K562 (cell line): Measurements from ENCODE around the gene HPS3. TPM values are rescaled to one million over a fixed set of nuclear protein-coding genes. Genes with fewer than 3 reads are reported as not detected.

Source experiments
- ATAC-seq: fragments of 200-7000 bp; cut with Tn5 transposase; 3 replicates; pipeline ENCODE4 v1.9.1; 2020; ENCODE audit warnings: moderate library complexity
- BruUV-seq: library from RNA; stranded (reverse); fragments of 400-500 nt; replicated peaks from 2 replicates; lab custom pipeline; 2021; lab: Mats Ljungman, UMichigan
- CTCF ChIA-PET: fragments of 300-600 bp; formaldehyde crosslinking; extraction: SDS; loops from one replicate; lab custom pipeline; 2021; ENCODE audit warnings: low intra/inter-chr PET ratio; lab: Yijun Ruan, JAX
- POLR2A ChIA-PET: fragments of 300-600, 350-650 bp; sonication (Branson Sonifier 250); formaldehyde crosslinking; extraction: SDS; loops from one replicate; lab custom pipeline; 2021; ENCODE audit warnings: antibody characterized with exemption, inconsistent platforms; lab: Yijun Ruan, JAX
- DNase-seq, 4 experiments: peaks; one replicate each; pipeline versions ENCODE4 v3.0.0 to v3.0.0-alpha.2; 2011 to 2018; ENCODE audit warnings: low spot score in 3 of 4, mixed read lengths in 3 of 4; ENCODE audit errors: extremely low read depth in 1 of 4
- FAIRE-seq: peaks from 2 replicates; lab custom pipeline; 2011; peaks lifted over from hg19 to GRCh38; lab: Jason Lieb, UNC
- H2AFZ ChIP-seq: 2 replicates; pipeline ENCODE4 v1.6.0; 2011; ENCODE audit warnings: low read depth, low read length, control low read depth, inconsistent platforms
- H3K27ac ChIP-seq: fragments of 200-600 bp; 3 replicates; pipeline ENCODE4 v1.8.0; 2011; ENCODE audit warnings: low read depth, mild to moderate bottlenecking, control low read depth, inconsistent platforms, low read length, moderate library complexity, mixed read lengths; ENCODE audit errors: extremely low read depth
- H3K27me3 ChIP-seq, 2 experiments: fragments of 300-600 bp in 1 of 2; 2 replicates in 1 of 2; 3 replicates in 1 of 2; pipeline versions ENCODE4 v1.6.0 to v1.8.0; 2011; ENCODE audit warnings: inconsistent platforms in 2 of 2, low read length in 2 of 2, mild to moderate bottlenecking in 1 of 2, mixed read lengths in 1 of 2, moderate library complexity in 1 of 2; ENCODE audit not compliant: control insufficient read depth in 2 of 2, insufficient read depth in 2 of 2
- H3K36me3 ChIP-seq: fragments of 300-600 bp; 3 replicates; pipeline ENCODE4 v1.8.0; 2011; ENCODE audit warnings: mild to moderate bottlenecking, low read length, inconsistent platforms; ENCODE audit not compliant: control insufficient read depth, insufficient read depth
- H3K4me1 ChIP-seq, 2 experiments: fragments of 200-600 bp in 1 of 2; replicated peaks in 1 of 2; 2 replicates in 1 of 2; 3 replicates in 1 of 2; pipeline versions ENCODE4 v1.5.1 to v1.8.0; 2011; ENCODE audit warnings: inconsistent platforms in 2 of 2, low read length in 2 of 2, mild to moderate bottlenecking in 1 of 2, mixed read lengths in 1 of 2, moderate library complexity in 1 of 2; ENCODE audit not compliant: control insufficient read depth in 2 of 2, insufficient read depth in 2 of 2
- H3K4me2 ChIP-seq: 2 replicates; pipeline ENCODE4 v1.6.1; 2011; ENCODE audit warnings: low read length, control low read depth, inconsistent platforms, mixed read lengths; ENCODE audit not compliant: insufficient read depth
- H3K4me3 ChIP-seq: fragments of 200-600 bp; sonication (generic), shearing (Covaris generic); 2 replicates; pipeline ENCODE4 v1.5.1; 2016; ENCODE audit warnings: control low read depth, inconsistent platforms
- H3K79me2 ChIP-seq: fragments of 200-600 bp; 3 replicates; pipeline ENCODE4 v1.8.0; 2011; ENCODE audit warnings: low read length, inconsistent platforms; ENCODE audit not compliant: control insufficient read depth, insufficient read depth
- H3K9ac ChIP-seq, 2 experiments: 2 replicates each; pipeline versions ENCODE4 v1.6.0 to v1.6.1; 2011; ENCODE audit warnings: low read depth in 2 of 2, low read length in 2 of 2, control low read depth in 1 of 2, inconsistent platforms in 1 of 2, mild to moderate bottlenecking in 1 of 2, mixed read lengths in 1 of 2; ENCODE audit not compliant: insufficient read depth in 1 of 2
- H3K9me1 ChIP-seq: one replicate; pipeline ENCODE4 v1.6.0; 2011; ENCODE audit warnings: inconsistent platforms, mild to moderate bottlenecking, low read length, moderate library complexity; ENCODE audit not compliant: control insufficient read depth, insufficient read depth
- H3K9me3 ChIP-seq: replicated peaks from 2 replicates; pipeline ENCODE4 v1.5.1; 2011; ENCODE audit warnings: low read depth, low read length, inconsistent platforms; ENCODE audit not compliant: control insufficient read depth, insufficient read depth
- H4K20me1 ChIP-seq: replicated peaks from 2 replicates; pipeline ENCODE4 v1.6.1; 2011; ENCODE audit warnings: low read length, inconsistent platforms, mixed read lengths; ENCODE audit not compliant: control insufficient read depth, insufficient read depth
- ADNP ChIP-seq: fragments of 200-800 bp; sonication (Bioruptor generic); IDR thresholded peaks from 2 replicates; pipeline ENCODE4 v1.6.1; 2016; ENCODE audit warnings: missing genetic modification characterization, missing compliant biosample characterization
- HNRNPLL ChIP-seq: fragments of 200-400 bp; formaldehyde crosslinking; IDR thresholded peaks from 2 replicates; pipeline ENCODE4 v1.6.1; 2017; ENCODE audit warnings: low read length, low read depth, mild to moderate bottlenecking; ENCODE audit not compliant: poor library complexity, severe bottlenecking
- ILK ChIP-seq: fragments of 450-650 bp; IDR thresholded peaks from 2 replicates; pipeline ENCODE4 v1.6.1; 2016; ENCODE audit warnings: missing genetic modification characterization, low read depth, mild to moderate bottlenecking, missing compliant biosample characterization, moderate library complexity, borderline replicate concordance
- SUPT5H ChIP-seq: fragments of 450-650 bp; IDR thresholded peaks from 2 replicates; pipeline ENCODE4 v1.6.1; 2016
- ZNF23 ChIP-seq: fragments of 250-450 bp; sonication (Bioruptor Pico); IDR thresholded peaks from 2 replicates; pipeline ENCODE4 v1.4.0; 2020; ENCODE audit warnings: mild to moderate bottlenecking
- WGBS: fragments of 100-300 bp; shearing (Covaris generic); methylation state at CpG from one replicate; pipeline ENCODE4 v1.1.6; 2016; ENCODE audit warnings: low coverage, mixed read lengths; ENCODE audit not compliant: insufficient coverage; ENCODE audit errors: missing lambda C conversion rate; 5-methylcytosine and 5-hydroxymethylcytosine counted together
- in situ Hi-C: fragments of 300-500 bp; cut with MboI; formaldehyde crosslinking; loops from 4 replicates; pipeline ENCODE4 v1.15.0; 2018; ENCODE audit warnings: inconsistent platforms, mixed read lengths
- intact Hi-C: fragments of 100-400 bp; cut with micrococcal nuclease; formaldehyde crosslinking; loops from 2 replicates; pipeline ENCODE4 v1.14.2; 2022
- polyA plus RNA-seq, 8 experiments: library from polyadenylated mRNA; depleted of rRNA in 4 of 8; stranded (reverse) in 5 of 8; unstranded in 3 of 8; fragments of >200 nt; fragmentation: Nextera tagmentation in 2 of 8; fragmentation: Illumina TruSeq in 1 of 8; extraction: Ambion mirVana in 2 of 8; extraction: Trizol in 1 of 8; gene quantifications; 2 replicates each; pipeline versions ENCODE4 v1.2.1 to v1.2.3, GENCODE V29; 2011 to 2014; ENCODE audit warnings: inconsistent platforms in 1 of 8, missing spikeins in 1 of 8
- total RNA-seq, 7 experiments: library from RNA; depleted of rRNA in 6 of 7; stranded (reverse); fragments of >200 nt in 6 of 7; fragmentation: Illumina TruSeq in 2 of 7; extraction: Trizol in 2 of 7; gene quantifications; 2 replicates each; pipeline versions ENCODE4 v1.2.1 to v1.2.3, GENCODE V29; 2011 to 2021; ENCODE audit warnings: low replicate concordance in 1 of 7
- TF ChIP-seq, protein P1 (sequence below): sonication (generic); formaldehyde crosslinking; IDR thresholded peaks from 2 replicates; pipeline ENCODE4 v1.8.1; 2023; ENCODE audit warnings: mild to moderate bottlenecking, missing genetic modification reagents
- TF ChIP-seq, protein P2 (sequence below): fragments of 150-350 bp; conservative IDR thresholded peaks from 2 replicates; pipeline ENCODE4 v1.6.1; 2014; ENCODE audit warnings: low read length

Gene HPS3
- total and polyA plus RNA-seq, 9 of the 15 experiments (the other 6 are each of a cell fraction or from before 2014, with no cell fraction given), result 1.2 to 11.3 (median 7.6) TPM

DNA sequence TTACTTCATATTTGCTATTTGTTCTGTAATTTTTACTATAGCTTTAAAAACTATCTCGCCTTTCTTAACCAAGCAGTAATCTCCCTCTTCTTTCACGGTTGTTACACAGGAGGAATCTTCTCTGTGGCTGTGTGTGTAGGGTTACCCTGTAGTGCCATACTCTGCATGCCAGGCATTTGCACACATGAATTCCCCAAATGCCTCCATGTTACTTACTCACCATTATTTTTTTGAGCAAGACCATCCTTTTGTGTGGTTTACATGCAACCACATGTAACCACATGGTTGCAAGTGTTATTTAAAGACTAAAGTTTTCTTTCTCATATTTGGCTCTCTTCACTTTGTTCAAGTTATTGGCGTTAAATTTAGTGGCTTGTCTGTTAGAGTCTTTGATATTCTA lies 45.5 kb downstream of the HPS3 start:
- no peak for DNase-seq
- Histone ChIP-seq H3K27me3 (no peaks in the 10 kb centered on the region), H3K36me3 (0 out of 3 replicates have a peak, but pooled peaks cover 4% of the 10 kb centered on the region), H3K79me2 (no peaks in the 10 kb centered on the region), H3K9me1 (no peaks in the 10 kb centered on the region), H4K20me1 (no peaks in the 10 kb centered on the region), H3K4me1 (peaks cover 1 to 10% of the 10 kb centered on the region in 2 experiments; a peak in 4 of 5 replicates), H3K9me3 (no peaks in the 10 kb centered on the region), H3K4me3 (no peak overlapping the region), H2AFZ (no peak overlapping the region), H3K27ac (no peak overlapping the region), H3K4me2 (no peak overlapping the region), H3K9ac (no peak overlapping the region)
- WGBS, result 16% methylated on average over 3 of the region's 3 CpGs
- BruUV-seq, result no TSS peak
- ChIA-PET CTCF (no interaction called here), POLR2A (no interaction called here)
- TF ChIP-seq, protein P1, sequence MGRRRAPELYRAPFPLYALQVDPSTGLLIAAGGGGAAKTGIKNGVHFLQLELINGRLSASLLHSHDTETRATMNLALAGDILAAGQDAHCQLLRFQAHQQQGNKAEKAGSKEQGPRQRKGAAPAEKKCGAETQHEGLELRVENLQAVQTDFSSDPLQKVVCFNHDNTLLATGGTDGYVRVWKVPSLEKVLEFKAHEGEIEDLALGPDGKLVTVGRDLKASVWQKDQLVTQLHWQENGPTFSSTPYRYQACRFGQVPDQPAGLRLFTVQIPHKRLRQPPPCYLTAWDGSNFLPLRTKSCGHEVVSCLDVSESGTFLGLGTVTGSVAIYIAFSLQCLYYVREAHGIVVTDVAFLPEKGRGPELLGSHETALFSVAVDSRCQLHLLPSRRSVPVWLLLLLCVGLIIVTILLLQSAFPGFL (CRISPR knock-in tag), result no peak
- TF ChIP-seq ILK (tag) (no peak), ADNP (no peak), ZNF23 (CRISPR knock-in tag) (no peak), SUPT5H (no peak), HNRNPLL (no peak)
- TF ChIP-seq, protein P2, sequence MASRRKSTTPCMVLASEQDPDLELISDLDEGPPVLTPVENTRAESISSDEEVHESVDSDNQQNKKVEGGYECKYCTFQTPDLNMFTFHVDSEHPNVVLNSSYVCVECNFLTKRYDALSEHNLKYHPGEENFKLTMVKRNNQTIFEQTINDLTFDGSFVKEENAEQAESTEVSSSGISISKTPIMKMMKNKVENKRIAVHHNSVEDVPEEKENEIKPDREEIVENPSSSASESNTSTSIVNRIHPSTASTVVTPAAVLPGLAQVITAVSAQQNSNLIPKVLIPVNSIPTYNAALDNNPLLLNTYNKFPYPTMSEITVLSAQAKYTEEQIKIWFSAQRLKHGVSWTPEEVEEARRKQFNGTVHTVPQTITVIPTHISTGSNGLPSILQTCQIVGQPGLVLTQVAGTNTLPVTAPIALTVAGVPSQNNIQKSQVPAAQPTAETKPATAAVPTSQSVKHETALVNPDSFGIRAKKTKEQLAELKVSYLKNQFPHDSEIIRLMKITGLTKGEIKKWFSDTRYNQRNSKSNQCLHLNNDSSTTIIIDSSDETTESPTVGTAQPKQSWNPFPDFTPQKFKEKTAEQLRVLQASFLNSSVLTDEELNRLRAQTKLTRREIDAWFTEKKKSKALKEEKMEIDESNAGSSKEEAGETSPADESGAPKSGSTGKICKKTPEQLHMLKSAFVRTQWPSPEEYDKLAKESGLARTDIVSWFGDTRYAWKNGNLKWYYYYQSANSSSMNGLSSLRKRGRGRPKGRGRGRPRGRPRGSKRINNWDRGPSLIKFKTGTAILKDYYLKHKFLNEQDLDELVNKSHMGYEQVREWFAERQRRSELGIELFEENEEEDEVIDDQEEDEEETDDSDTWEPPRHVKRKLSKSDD, result no peak
- in situ Hi-C loops (no loop called here), intact Hi-C loops (no loop called here)
- no peak for FAIRE-seq
- ATAC-seq, result no peak
